H9 (cell line): ENCODE data around the gene ARFGEF2. TPM values are rescaled to one million over a fixed set of nuclear protein-coding genes. Genes with fewer than 3 reads are reported as not detected.

Experiments used
- DNase-seq: peaks from one replicate; pipeline ENCODE4 v3.0.0-alpha.2; 2017
- H2AFZ ChIP-seq: one replicate; pipeline ENCODE4 v1.6.1; 2013; ENCODE audit warnings: mild to moderate bottlenecking, low read length, control low read depth, moderate library complexity
- H2AK5ac ChIP-seq: 2 replicates; pipeline ENCODE4 v1.6.1; 2013; ENCODE audit warnings: low read length, control low read depth, mixed read lengths; ENCODE audit not compliant: insufficient read length
- H2BK120ac ChIP-seq: one replicate; pipeline ENCODE4 v1.6.1; 2013; ENCODE audit warnings: low read depth, mild to moderate bottlenecking, low read length, control low read depth, inconsistent platforms; ENCODE audit not compliant: poor library complexity, severe bottlenecking
- H2BK12ac ChIP-seq: 2 replicates; pipeline ENCODE4 v1.6.1; 2013; ENCODE audit warnings: low read length, control low read depth, mixed read lengths, low read depth; ENCODE audit not compliant: insufficient read length
- H2BK15ac ChIP-seq: 2 replicates; pipeline ENCODE4 v1.6.1; 2013; ENCODE audit warnings: low read depth, low read length, control low read depth
- H2BK20ac ChIP-seq: one replicate; pipeline ENCODE4 v1.6.1; 2013; ENCODE audit warnings: low read depth, mild to moderate bottlenecking, low read length, control low read depth, inconsistent platforms; ENCODE audit not compliant: poor library complexity, severe bottlenecking
- H2BK5ac ChIP-seq: 2 replicates; pipeline ENCODE4 v1.6.1; 2013; ENCODE audit warnings: low read length, control low read depth, mixed read lengths; ENCODE audit not compliant: insufficient read length
- H3K14ac ChIP-seq: 2 replicates; pipeline ENCODE4 v1.6.1; 2013; ENCODE audit warnings: low read length, control low read depth; ENCODE audit not compliant: insufficient read depth
- H3K18ac ChIP-seq: 2 replicates; pipeline ENCODE4 v1.6.1; 2013; ENCODE audit warnings: low read depth, mild to moderate bottlenecking, mixed read lengths, low read length, control low read depth; ENCODE audit not compliant: insufficient read length
- H3K23ac ChIP-seq: 2 replicates; pipeline ENCODE4 v1.6.1; 2013; ENCODE audit warnings: low read length, control low read depth, mixed read lengths, low read depth; ENCODE audit not compliant: insufficient read length
- H3K23me2 ChIP-seq: 2 replicates; pipeline ENCODE4 v1.6.1; 2013; ENCODE audit warnings: low read depth, mild to moderate bottlenecking, mixed read lengths, low read length, control low read depth; ENCODE audit not compliant: insufficient read length, poor library complexity, severe bottlenecking
- H3K27ac ChIP-seq: 2 replicates; pipeline ENCODE4 v1.5.1; 2013; ENCODE audit warnings: low read length, control low read depth, mixed read lengths, low read depth; ENCODE audit not compliant: insufficient read length
- H3K27me3 ChIP-seq: 2 replicates; pipeline ENCODE4 v1.6.1; 2013; ENCODE audit warnings: low read length, control low read depth, inconsistent platforms; ENCODE audit not compliant: insufficient read depth
- H3K4ac ChIP-seq: 2 replicates; pipeline ENCODE4 v1.6.1; 2013; ENCODE audit warnings: low read depth, mild to moderate bottlenecking, control low read depth, inconsistent platforms, low read length, moderate library complexity
- H3K4me1 ChIP-seq: 2 replicates; pipeline ENCODE4 v1.6.1; 2013; ENCODE audit warnings: low read length, control low read depth, inconsistent platforms; ENCODE audit not compliant: insufficient read depth
- H3K4me2 ChIP-seq: 2 replicates; pipeline ENCODE4 v1.6.1; 2013; ENCODE audit warnings: low read length, control low read depth, mixed read lengths; ENCODE audit not compliant: insufficient read length, insufficient read depth
- H3K56ac ChIP-seq: 2 replicates; pipeline ENCODE4 v1.6.1; 2013; ENCODE audit warnings: low read depth, mild to moderate bottlenecking, mixed read lengths, low read length, control low read depth; ENCODE audit not compliant: insufficient read length
- H3K79me1 ChIP-seq: 2 replicates; pipeline ENCODE4 v1.6.1; 2013; ENCODE audit warnings: low read depth, mild to moderate bottlenecking, moderate library complexity, low read length, control low read depth, inconsistent platforms; ENCODE audit not compliant: insufficient read depth, poor library complexity, severe bottlenecking
- H3K79me2 ChIP-seq: 2 replicates; pipeline ENCODE4 v1.6.1; 2013; ENCODE audit warnings: low read length, control low read depth, inconsistent platforms; ENCODE audit not compliant: insufficient read depth
- H3K9ac ChIP-seq: 2 replicates; pipeline ENCODE4 v1.6.1; 2013; ENCODE audit warnings: low read length, control low read depth, mixed read lengths; ENCODE audit not compliant: insufficient read length; ENCODE audit errors: extremely low read depth
- H3K9me3 ChIP-seq: one replicate; pipeline ENCODE4 v1.6.1; 2013; ENCODE audit warnings: low read depth, low read length, inconsistent platforms; ENCODE audit not compliant: control insufficient read depth
- H3T11ph ChIP-seq: one replicate; pipeline ENCODE4 v1.6.1; 2013; ENCODE audit warnings: mild to moderate bottlenecking, low read length, control low read depth, inconsistent platforms
- H4K20me1 ChIP-seq: one replicate; pipeline ENCODE4 v1.6.1; 2013; ENCODE audit not compliant: control insufficient read depth, insufficient read length, insufficient read depth
- H4K5ac ChIP-seq: 2 replicates; pipeline ENCODE4 v1.6.1; 2013; ENCODE audit warnings: low read depth, mild to moderate bottlenecking, mixed read lengths, low read length, control low read depth; ENCODE audit not compliant: insufficient read length
- H4K8ac ChIP-seq: replicated peaks from 2 replicates; pipeline ENCODE4 v1.6.1; 2013; ENCODE audit warnings: low read length, control low read depth, mixed read lengths, low read depth; ENCODE audit not compliant: insufficient read length
- H4K91ac ChIP-seq: 2 replicates; pipeline ENCODE4 v1.6.1; 2013; ENCODE audit warnings: low read depth, mild to moderate bottlenecking, moderate library complexity, mixed read lengths, low read length, control low read depth; ENCODE audit not compliant: insufficient read length
- H3K27ac Mint-ChIP-seq, 3 experiments: 2 replicates in 2 of 3; 3 replicates in 1 of 3; pipeline ENCODE4 v1.8.0; 2020 to 2021; ENCODE audit warnings: mixed read lengths in 3 of 3, mild to moderate bottlenecking in 1 of 3, moderate library complexity in 1 of 3
- H3K27me3 Mint-ChIP-seq: 2 replicates; pipeline ENCODE4 v1.8.0; 2021; ENCODE audit warnings: low read depth, mild to moderate bottlenecking, moderate library complexity, mixed read lengths
- H3K36me3 Mint-ChIP-seq, 3 experiments: 2 replicates in 2 of 3; 3 replicates in 1 of 3; pipeline ENCODE4 v1.8.0; 2020 to 2021; ENCODE audit warnings: low read depth in 3 of 3, mixed read lengths in 3 of 3; ENCODE audit not compliant: insufficient read depth in 1 of 3
- H3K4me1 Mint-ChIP-seq, 2 experiments: 2 replicates each; pipeline ENCODE4 v1.8.0; 2020; ENCODE audit warnings: mixed read lengths in 2 of 2
- H3K4me3 Mint-ChIP-seq, 2 experiments: 2 replicates in 1 of 2; 3 replicates in 1 of 2; pipeline ENCODE4 v1.8.0; 2020 to 2021; ENCODE audit warnings: mild to moderate bottlenecking in 2 of 2, mixed read lengths in 2 of 2, moderate library complexity in 1 of 2
- H3K9me3 Mint-ChIP-seq, 2 experiments: 2 replicates in 1 of 2; 3 replicates in 1 of 2; pipeline ENCODE4 v1.8.0; 2020; ENCODE audit warnings: mild to moderate bottlenecking in 2 of 2, mixed read lengths in 2 of 2, moderate library complexity in 1 of 2
- CTCF ChIP-seq: fragments of 200-600 bp; sonication (generic); conservative IDR thresholded peaks from 3 replicates; pipeline ENCODE4 v1.8.0; 2021; ENCODE audit warnings: antibody characterized with exemption, mild to moderate bottlenecking
- WGBS: extraction: QIAGEN DNeasy Blood & Tissue Kit; methylation state at CpG from one replicate; pipeline ENCODE4 v1.1.7; 2013; ENCODE audit warnings: missing lambda C conversion rate, low lambda C conversion rate, mixed read lengths; ENCODE audit not compliant: insufficient read length; ENCODE audit errors: extremely low coverage; 5-methylcytosine and 5-hydroxymethylcytosine counted together
- total RNA-seq: library from RNA; stranded (reverse); gene quantifications from 2 replicates; pipeline ENCODE4 v1.2.1, GENCODE V29; 2021

Gene ARFGEF2
- total RNA-seq, 1 experiment from 2014 or later: 16.6 TPM

DNA sequence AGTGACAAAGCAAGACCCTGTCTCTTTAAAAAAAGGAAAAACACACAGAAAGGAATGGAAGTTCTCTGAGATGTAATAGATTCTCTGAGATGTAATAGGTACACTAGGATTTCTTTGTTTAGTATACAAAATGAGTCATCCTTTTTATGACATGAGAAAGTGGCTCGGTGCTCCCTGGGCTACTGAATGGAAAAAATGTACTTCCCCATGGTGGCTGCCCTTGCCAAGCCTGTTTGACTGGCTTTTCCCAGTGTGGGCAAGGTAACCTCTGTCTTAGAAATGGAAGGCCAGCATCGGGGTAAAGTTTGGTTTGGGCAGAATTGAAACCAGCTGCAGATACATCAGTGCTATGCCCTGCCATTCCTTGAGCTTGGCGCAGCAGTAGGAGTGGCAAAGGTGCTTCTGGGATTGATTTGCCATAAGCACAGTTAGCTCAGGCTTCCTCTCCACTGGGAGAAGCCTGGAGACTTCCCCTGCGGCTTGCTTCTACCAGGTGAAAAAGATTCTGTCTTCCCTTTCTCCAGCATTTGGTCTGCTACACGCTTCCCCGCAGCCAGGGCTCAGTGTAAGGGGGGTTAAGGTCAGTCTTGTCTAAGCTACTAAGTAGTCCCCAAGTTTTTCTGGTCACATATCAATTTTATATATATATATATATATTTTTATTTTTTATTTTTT, 24.5 kb downstream of the ARFGEF2 start:
- Histone ChIP-seq H3K27ac (no peak overlapping the region), H3K18ac (no peak overlapping the region), H3K23me2 (no peaks in the 10 kb centered on the region), H2BK20ac (no peak overlapping the region), H3K4ac (no peak overlapping the region), H3K9me3 (no peaks in the 10 kb centered on the region), H2BK15ac (no peak overlapping the region), H3K14ac (no peak overlapping the region), H3K23ac (no peak overlapping the region), H2AFZ (no peak overlapping the region), H3K27me3 (no peaks in the 10 kb centered on the region), H2BK12ac (no peak overlapping the region), H4K8ac (no peak overlapping the region), H4K20me1 (no peaks in the 10 kb centered on the region), H3K79me2 (no peaks in the 10 kb centered on the region), H2BK120ac (no peak overlapping the region), H2AK5ac (no peak overlapping the region), H3K56ac (no peak overlapping the region), H4K5ac (no peak overlapping the region), H3T11ph (no peak overlapping the region), H3K4me2 (no peak overlapping the region), H3K9ac (no peak overlapping the region), H4K91ac (no peak overlapping the region), H2BK5ac (no peak overlapping the region), H3K4me1 (no peaks in the 10 kb centered on the region), H3K79me1 (no peaks in the 10 kb centered on the region)
- DNase-seq: no peak
- no CpG with 5 or more reads among the region's 6 CpGs for WGBS
- Mint-ChIP-seq H3K4me1 (peaks cover 3 to 13% of the 10 kb centered on the region in 2 experiments; a peak in 1 of 4 replicates), H3K9me3 (no peaks in the 10 kb centered on the region), H3K27me3 (no peaks in the 10 kb centered on the region), H3K4me3 (no peak overlapping the region), H3K27ac (peak overlapping the region in 1 of 3 experiments; percentile 57; a peak in 1 of 7 replicates), H3K36me3 (peaks cover 7 to 31% (median 13%) of the 10 kb centered on the region in 3 experiments; a peak in 5 of 7 replicates)
- no peak for TF ChIP-seq CTCF
